Motor neuron (in vitro differentiated cells): ENCODE data around the gene ATL2. TPM values are rescaled to one million over a fixed set of nuclear protein-coding genes. Genes with fewer than 3 reads are reported as not detected.

Experiments
- ATAC-seq, 8 experiments: fragments of 200-7000 bp; cut with Tn5 transposase; replicated peaks in 6 of 8; 2 replicates each; pipeline ENCODE4 v1.8.0; 2021; ENCODE audit warnings: mild to moderate bottlenecking in 8 of 8, moderate library complexity in 8 of 8
- H3K27ac ChIP-seq, 2 donors: fragments of 250-450 bp; sonication (Bioruptor Pico); 2 replicates each; pipeline ENCODE4 v1.9.0; 2021; ENCODE audit warnings: antibody characterized with exemption in 2 of 2, mild to moderate bottlenecking in 2 of 2, moderate library complexity in 1 of 2
- H3K4me1 ChIP-seq, 2 donors: fragments of 250-450 bp; sonication (Bioruptor Pico); replicated peaks in 1 of 2; 2 replicates each; pipeline ENCODE4 v1.6.1; 2021; ENCODE audit warnings: antibody characterized with exemption in 2 of 2, mild to moderate bottlenecking in 2 of 2, moderate library complexity in 1 of 2
- H3K4me3 ChIP-seq, 5 donors: fragments of 250-450 bp; sonication (Bioruptor Pico); 2 replicates each; pipeline ENCODE4 v1.9.0; 2021; ENCODE audit warnings: antibody characterized with exemption in 5 of 5, mild to moderate bottlenecking in 5 of 5, moderate library complexity in 4 of 5
- WGBS, 10 experiments: fragments of 450-650 bp; shearing (Covaris generic); methylation state at CpG; one replicate each; pipeline ENCODE4 v1.0.0; 2022; 5-methylcytosine and 5-hydroxymethylcytosine counted together
- in situ Hi-C, 9 experiments: fragments of 400-800 bp; cut with MboI; loops; one replicate each; pipeline ENCODE4 v1.15.0; 2021; ENCODE audit warnings: low sequenced_read_pairs in 9 of 9, low pct_unique_long_range_greater_than_20kb in 2 of 9; ENCODE audit not compliant: unreplicated experiment in 9 of 9
- total RNA-seq, 8 experiments: library from RNA; unstranded; fragments of 300-600 nt; gene quantifications; 2 replicates each; pipeline versions ENCODE4 v1.2.3 to v1.2.4, GENCODE V29; 2022

ATL2 gene
- total RNA-seq, 8 experiments from 2014 or later = 21.7 to 76.5 (median 49.1) TPM

DNA sequence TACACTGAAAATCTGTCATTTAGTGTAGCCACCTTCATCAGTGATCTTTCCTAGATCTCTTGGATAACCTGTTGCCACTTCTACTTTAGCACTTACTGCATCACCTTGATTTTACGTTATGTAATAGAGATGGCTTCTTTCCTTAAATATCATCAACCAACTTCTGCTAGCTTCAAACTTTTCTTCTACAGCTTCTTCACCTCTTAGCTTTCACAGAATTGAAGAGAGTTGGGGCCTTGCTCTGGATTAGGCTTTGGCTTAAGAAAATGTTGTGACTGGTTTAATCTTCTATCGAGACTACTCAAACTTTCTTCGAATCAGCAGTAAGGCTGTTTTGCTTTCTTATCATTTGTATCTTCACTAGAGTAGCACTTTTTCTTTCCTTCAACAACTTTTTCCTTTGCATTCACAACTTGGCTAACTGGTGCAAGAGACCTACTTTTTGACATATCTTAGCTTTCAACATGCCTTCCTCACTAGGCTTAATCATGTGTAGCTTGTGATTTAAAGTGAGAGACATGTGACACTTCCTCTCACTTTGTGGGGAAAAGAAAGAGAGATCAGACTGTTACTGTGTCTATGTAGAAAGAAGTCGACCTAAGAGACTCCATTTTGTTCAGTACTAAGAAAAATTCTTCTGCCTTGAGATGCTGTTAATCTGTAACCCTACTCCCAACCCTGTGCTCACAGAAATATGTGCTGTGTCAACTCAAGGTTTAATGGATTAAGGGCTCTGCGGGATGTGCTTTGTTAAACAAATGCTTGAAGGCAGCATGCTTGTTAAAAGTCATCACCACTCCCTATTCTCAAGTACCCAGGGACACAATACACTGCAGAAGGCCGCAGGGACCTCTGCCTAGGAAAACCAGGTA, 99.6 kb downstream of the ATL2 start:
- no peak for ATAC-seq
- Histone ChIP-seq H3K4me3 (no peak overlapping the region), H3K4me1 (no peaks in the 10 kb centered on the region), H3K27ac (no peak overlapping the region)
- in situ Hi-C loops = loop anchor here in 2 of 9 experiments (10.0 to 25.0 kb wide), 2 partner anchors 290 to 883 kb away; no protein-coding TSS in a partner anchor
- WGBS, 10 experiments = 17 to 94% (median 72%) methylated on average over 1 to 6 of the region's 6 CpGs

DNA sequence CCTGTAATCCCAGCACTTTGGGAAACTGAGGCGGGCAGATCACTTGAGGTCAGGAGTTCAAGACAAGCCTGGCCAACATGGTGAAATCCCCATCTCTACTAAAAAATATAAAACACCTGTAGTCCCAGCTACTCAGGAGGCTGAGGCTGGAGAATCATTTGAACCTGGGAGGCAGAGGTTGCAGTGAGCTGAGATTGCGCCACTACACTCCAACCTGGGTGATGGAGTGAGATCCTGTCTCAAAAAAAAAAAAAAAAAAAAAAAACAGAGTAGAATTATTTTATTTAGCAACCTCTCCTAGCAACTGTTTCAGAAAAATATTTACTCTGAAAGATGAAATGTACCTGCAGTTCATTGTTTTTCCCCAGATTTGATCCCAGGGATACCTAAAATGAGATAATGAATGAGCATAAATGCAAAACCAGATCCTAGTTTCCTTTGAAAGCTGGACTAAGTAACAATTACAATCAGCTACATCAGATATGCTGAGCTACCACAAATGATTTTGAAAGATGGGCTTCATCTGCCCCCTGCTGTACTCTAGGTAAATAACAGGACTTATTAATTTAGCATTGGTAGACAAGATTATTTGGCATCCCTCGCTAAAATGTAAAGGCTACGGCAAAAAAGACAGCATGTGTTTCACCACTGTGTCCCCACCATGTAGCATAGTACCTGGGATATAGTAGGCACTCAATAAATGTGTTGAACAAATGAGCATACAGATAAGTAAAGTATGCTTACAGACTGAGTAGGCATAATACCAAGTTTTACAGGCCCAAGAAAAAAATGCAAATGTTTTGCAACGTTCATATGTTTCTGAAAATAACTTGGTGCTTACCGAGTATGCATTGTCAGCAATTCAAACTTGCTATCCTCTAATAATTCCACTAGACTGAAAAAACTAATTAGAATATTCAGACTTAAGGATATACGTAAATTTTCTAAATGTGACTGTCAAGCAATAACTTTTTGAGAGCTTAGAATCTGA, 102.5 kb downstream of the ATL2 start:
- no peak overlapping the region for H3K27ac ChIP-seq
- no peak overlapping the region for H3K4me3 ChIP-seq
- ATAC-seq = peak in 7 of 8 experiments; percentile 50 to 91 (median 68)
- in situ Hi-C loops = loop anchor here in 5 of 9 experiments (10.0 to 25.0 kb wide), 3 partner anchors 287 to 887 kb away; no protein-coding TSS in a partner anchor
- H3K4me1 ChIP-seq = no peaks in the 10 kb centered on the region
- 8 to 80% (median 65%) methylated on average over 1 to 6 of the region's 7 CpGs; no CpG with 5 or more reads in 1 of the 10 experiments for WGBS, 10 experiments

DNA sequence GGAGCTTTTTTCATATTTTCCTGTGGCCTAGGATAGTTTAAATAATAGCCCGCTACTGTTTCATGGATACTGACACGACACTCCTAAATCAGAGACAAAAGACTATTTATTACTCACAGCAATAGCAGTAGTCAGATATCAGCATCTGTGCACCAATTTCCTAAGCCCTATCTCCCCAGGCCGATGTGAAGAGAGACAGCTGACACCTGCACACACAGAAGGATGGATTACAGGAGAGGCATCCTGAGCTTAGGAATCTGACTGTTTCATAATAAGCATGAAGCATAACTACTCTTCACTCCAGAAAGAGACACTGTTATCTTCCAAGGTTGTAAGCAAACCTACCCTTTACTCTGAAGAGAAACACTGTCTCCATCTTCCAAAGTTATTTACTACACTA, 105.4 kb downstream of the ATL2 start:
- H3K27ac ChIP-seq = no peak overlapping the region
- H3K4me3 ChIP-seq = no peak overlapping the region
- no peak for ATAC-seq
- H3K4me1 ChIP-seq = no peaks in the 10 kb centered on the region
- in situ Hi-C loops = loop anchor here in 4 of 9 experiments (10.0 to 25.0 kb wide), 3 partner anchors 284 to 884 kb away; no protein-coding TSS in a partner anchor
- 64 to 100% (median 90%) methylated on average over 2 to 3 of the region's 3 CpGs for WGBS, 10 experiments

DNA sequence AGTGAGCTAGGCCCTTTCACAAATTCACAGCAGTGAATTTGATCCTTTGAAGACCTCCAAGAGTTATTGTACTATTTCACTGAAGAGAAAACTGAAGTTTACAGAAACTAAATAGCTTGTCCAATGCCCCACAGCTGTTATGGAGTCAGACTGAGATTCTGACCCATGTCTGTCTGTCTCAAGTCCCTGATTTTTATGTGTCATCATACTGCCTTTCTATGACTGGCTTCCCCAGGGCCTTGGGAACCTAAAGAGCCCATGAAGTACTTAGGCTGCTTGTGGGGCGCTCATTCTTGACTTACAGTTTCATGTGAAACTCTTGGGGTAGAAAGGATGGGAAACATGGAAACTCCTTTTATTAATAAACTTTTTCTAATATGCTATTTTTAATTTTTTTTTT, 107.7 kb downstream of the ATL2 start:
- no peak overlapping the region for H3K4me3 ChIP-seq
- no peaks in the 10 kb centered on the region for H3K4me1 ChIP-seq
- H3K27ac ChIP-seq = no peak overlapping the region
- 80 to 100% (median 100%) methylated on average over 1 of the region's 1 CpG; no CpG with 5 or more reads in 7 of the 10 experiments for WGBS, 10 experiments
- in situ Hi-C loops = loop anchor here in 3 of 9 experiments (25.0 kb wide), 2 partner anchors 282 to 882 kb away; no protein-coding TSS in a partner anchor
- no peak for ATAC-seq

DNA sequence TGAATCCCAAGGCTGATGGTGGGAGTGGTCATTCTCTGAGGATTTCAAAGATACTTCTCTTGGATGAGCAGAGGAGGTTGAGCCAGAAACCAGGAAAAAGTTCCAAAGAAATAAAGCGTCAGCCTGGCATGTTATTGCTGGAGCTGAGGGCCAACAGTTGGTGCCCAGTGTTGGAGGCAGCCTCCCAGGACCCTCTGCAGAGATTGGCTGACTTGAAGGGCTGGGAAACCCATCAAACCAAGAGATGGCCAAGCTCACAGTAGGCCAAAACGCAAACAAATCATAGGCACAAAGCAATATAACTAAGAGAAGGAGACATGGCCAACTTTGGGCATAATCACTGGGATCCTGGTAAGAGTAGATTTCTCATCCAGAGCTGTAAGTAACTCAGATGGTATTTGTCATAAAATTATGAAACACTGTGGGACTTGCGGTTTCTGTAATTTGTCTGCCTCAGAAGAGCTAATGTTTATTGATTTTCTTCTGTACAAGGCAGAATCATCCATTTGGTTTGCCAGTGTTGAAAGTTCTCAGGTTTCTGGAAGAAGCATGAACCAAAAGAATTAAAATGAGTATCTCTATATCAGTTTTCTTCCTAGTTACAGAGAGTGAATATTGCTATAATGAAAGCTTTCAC, 108.3 kb downstream of the ATL2 start:
- no peak for ATAC-seq
- H3K27ac ChIP-seq = no peak overlapping the region
- in situ Hi-C loops = loop anchor here in 3 of 9 experiments (25.0 kb wide), 2 partner anchors 282 to 882 kb away; no protein-coding TSS in a partner anchor

DNA sequence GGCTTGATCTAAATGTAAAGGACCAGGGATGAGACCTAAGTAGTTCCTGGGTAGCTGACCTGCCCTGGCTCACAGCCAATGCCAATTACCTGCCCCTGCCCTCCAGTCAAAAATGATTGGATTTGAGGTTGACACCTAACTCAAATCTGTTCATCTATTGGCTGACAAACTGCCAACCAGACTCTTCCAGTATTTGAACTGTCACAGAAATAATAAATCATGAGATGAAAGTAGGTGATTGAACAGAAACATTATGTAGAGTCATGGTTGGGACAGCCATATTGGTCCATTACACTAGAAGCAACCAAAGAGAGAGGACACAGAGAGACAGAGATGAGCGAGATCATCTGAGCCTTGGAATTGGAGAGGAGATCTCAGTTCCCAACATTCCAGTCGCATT, 109.1 kb downstream of the ATL2 start:
- WGBS, 10 experiments = 89 to 100% (median 97%) methylated on average over 1 to 2 of the region's 2 CpGs; no CpG with 5 or more reads in 2 of the 10 experiments
- no peak for ATAC-seq

More for the DNA sequence above, 108.3 kb downstream of the ATL2 start:
- 50 to 100% (median 91%) methylated on average over 1 to 3 of the region's 3 CpGs for WGBS, 10 experiments
- Histone ChIP-seq H3K4me3 (no peak overlapping the region), H3K4me1 (no peaks in the 10 kb centered on the region)

DNA sequence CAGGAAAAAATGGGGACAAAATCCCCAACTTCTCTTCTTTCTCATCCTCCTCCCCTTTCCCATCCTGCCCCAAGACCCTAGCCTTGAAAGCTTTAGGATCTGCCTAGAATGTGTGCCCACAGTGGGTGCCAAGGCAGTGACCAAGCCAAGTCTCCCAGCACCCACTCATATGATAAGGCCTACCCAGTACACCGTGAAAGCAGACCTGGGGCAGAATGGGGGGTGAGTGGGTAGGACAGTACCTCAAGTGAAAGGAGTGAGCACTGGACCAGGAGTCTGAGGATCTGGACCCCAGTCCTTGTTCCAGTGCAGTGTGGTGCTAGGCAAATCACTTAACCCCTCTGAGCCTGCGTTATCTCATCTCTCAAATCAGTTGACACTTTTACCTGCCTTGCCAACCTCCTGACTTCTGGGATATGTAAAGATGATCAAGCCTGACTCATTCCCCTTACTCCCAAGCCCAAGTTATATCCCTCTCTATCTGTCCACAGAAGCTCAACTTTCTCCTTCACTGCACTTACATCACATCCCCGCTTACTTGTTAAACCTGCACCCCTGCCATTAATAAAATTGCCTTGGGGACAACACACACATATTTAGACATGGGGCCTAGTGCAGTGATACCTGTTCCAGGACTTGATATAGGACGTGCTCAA, 109.7 kb downstream of the ATL2 start:
- no peak for ATAC-seq
- in situ Hi-C loops = loop anchor here in 3 of 9 experiments (25.0 kb wide), 2 partner anchors 280 to 880 kb away; no protein-coding TSS in a partner anchor
- WGBS, 10 experiments = 79 to 100% (median 88%) methylated on average over 1 to 3 of the region's 4 CpGs; no CpG with 5 or more reads in 1 of the 10 experiments
- Histone ChIP-seq H3K27ac (no peak overlapping the region), H3K4me1 (no peaks in the 10 kb centered on the region), H3K4me3 (no peak overlapping the region)

More for the DNA sequence above, 109.1 kb downstream of the ATL2 start:
- in situ Hi-C loops = loop anchor here in 3 of 9 experiments (25.0 kb wide), 2 partner anchors 281 to 881 kb away; no protein-coding TSS in a partner anchor
- no peaks in the 10 kb centered on the region for H3K4me1 ChIP-seq
- no peak overlapping the region for H3K4me3 ChIP-seq
- no peak overlapping the region for H3K27ac ChIP-seq

DNA sequence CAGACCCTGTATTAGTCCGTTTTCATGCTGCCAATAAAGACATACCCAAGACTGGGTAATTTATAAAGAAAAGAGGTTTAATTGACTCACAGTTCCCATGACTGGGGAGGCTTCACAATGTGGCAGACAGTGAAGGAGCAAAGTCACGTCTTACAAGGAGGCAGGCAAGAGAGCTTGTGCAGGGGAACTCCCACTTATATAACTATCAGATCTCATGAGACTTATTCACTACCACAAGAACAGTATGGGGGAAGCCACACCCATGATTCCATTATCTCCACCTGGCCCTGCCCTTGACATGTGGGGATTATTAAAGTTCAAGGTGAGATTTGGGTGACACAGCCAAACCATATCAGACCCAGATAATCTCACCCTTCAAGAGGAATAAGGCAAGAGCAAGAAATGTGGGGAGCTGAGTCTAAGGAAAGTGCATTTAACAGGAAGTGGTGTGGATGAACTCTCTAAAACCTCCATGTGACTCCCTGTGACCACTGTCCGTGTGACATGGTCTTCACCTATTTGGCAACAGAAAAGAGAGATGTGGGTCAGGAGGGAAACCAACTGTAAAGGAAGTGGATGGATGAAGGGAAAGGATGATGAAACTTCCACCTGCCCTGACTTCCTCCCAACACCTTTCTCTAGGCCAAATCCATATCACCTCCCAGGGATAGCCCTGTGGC, 110.6 kb downstream of the ATL2 start:
- in situ Hi-C loops = loop anchor here in 3 of 9 experiments (25.0 kb wide), 2 partner anchors 279 to 879 kb away; no protein-coding TSS in a partner anchor
- Histone ChIP-seq H3K27ac (no peak overlapping the region), H3K4me3 (no peak overlapping the region), H3K4me1 (no peaks in the 10 kb centered on the region)
- WGBS, 10 experiments = 20 to 100% (median 81%) methylated on average over 1 to 2 of the region's 3 CpGs; no CpG with 5 or more reads in 3 of the 10 experiments
- no peak for ATAC-seq

DNA sequence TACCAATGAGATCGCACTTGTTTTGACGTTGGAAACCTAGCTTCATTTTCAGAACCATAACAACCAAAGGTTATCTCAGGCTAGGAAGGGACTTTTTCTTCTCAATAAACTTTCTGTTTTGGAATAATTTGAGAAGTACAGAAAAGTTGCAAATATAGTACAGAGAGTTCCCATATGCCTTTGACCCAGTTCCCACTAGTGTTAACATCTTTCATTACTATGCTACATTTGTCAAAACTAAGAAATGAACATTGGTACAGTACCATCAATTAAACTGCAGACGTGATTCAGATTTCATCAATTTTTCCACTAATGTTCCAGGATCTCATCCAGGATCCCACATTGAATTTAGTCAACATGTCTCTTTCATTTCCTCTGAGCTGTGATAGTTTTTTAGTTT, 111.6 kb downstream of the ATL2 start:
- Histone ChIP-seq H3K27ac (no peak overlapping the region), H3K4me3 (no peak overlapping the region), H3K4me1 (no peaks in the 10 kb centered on the region)
- ATAC-seq = no peak
- WGBS, 10 experiments = 17 to 100% (median 79%) methylated on average over 1 to 3 of the region's 3 CpGs
- in situ Hi-C loops = loop anchor here in 3 of 9 experiments (25.0 kb wide), 2 partner anchors 278 to 878 kb away; no protein-coding TSS in a partner anchor

DNA sequence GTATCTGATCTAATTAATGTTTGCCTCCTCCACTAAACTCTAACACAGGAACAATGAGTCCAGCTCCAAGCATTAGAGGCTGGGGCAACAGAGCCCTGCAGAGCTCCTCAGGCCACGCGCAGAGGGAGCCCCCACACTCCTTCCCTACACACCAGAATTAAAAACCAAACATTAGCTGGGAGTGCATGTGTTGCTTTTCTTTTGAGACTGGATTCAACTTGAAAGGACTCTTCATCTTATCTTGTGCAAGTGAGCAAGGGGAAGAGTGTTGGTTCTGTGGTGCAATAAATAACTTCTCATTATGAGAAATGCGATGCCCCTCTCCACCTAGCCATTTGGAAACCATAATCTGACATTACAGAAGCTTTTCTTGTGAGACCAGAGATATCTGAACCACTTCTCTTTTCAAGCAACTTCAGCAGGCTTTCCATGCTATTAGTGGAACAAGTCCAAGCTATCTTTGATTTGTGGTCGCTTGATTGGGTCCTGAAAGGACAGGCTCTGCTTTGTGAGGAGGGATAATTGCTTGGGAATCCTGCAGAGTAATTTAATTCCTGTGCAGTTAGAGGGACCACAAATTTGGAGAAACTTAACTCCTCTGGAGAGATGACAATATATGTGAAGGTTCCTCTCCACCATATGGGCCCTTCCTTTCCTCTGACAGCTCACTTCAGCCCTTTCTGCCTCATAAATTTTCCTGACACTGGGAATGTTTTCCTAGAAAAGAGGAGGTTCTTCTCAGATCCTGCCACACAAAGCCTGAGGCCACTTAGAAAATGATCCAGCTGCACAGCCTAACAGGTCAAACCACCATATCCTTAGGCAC, 112.5 kb downstream of the ATL2 start:
- H3K4me3 ChIP-seq = no peak overlapping the region
- in situ Hi-C loops = loop anchor here in 3 of 9 experiments (25.0 kb wide), 2 partner anchors 277 to 877 kb away; no protein-coding TSS in a partner anchor
- no peak overlapping the region for H3K27ac ChIP-seq
- no peaks in the 10 kb centered on the region for H3K4me1 ChIP-seq
- no peak for ATAC-seq
- WGBS, 10 experiments = 40 to 90% (median 75%) methylated on average over 2 to 3 of the region's 4 CpGs; no CpG with 5 or more reads in 5 of the 10 experiments
